Osteocyte (in vitro differentiated cells): ENCODE measurements around the gene ARL11. TPM values are rescaled to one million over a fixed set of nuclear protein-coding genes. Genes with fewer than 3 reads are reported as not detected.

Experiments
- DNase-seq: peaks from one replicate; pipeline ENCODE4 v3.0.0; 2021; ENCODE audit warnings: mixed read lengths; ENCODE audit not compliant: unreplicated experiment; ENCODE audit errors: extremely low spot score
- H3K27ac Mint-ChIP-seq: one replicate; pipeline ENCODE4 v1.8.0; 2021; ENCODE audit warnings: mild to moderate bottlenecking, mixed read lengths; ENCODE audit not compliant: unreplicated experiment
- H3K27me3 Mint-ChIP-seq: one replicate; pipeline ENCODE4 v1.8.0; 2021; ENCODE audit warnings: mixed read lengths; ENCODE audit not compliant: unreplicated experiment
- H3K36me3 Mint-ChIP-seq: one replicate; pipeline ENCODE4 v1.8.0; 2021; ENCODE audit warnings: mixed read lengths; ENCODE audit not compliant: unreplicated experiment
- H3K4me1 Mint-ChIP-seq: one replicate; pipeline ENCODE4 v1.8.0; 2021; ENCODE audit warnings: mixed read lengths; ENCODE audit not compliant: unreplicated experiment
- H3K4me3 Mint-ChIP-seq: one replicate; pipeline ENCODE4 v1.8.0; 2021; ENCODE audit warnings: mild to moderate bottlenecking, moderate library complexity, mixed read lengths; ENCODE audit not compliant: unreplicated experiment
- H3K9me3 Mint-ChIP-seq: one replicate; pipeline ENCODE4 v1.8.0; 2021; ENCODE audit warnings: mixed read lengths; ENCODE audit not compliant: unreplicated experiment
- CTCF ChIP-seq: fragments of 200-600 bp; sonication (generic); IDR thresholded peaks from 2 replicates; pipeline ENCODE4 v1.5.0; 2021; ENCODE audit warnings: antibody characterized with exemption, mild to moderate bottlenecking, moderate library complexity
- total RNA-seq: library from RNA; stranded (reverse); gene quantifications from 2 replicates; pipeline ENCODE4 v1.2.1, GENCODE V29; 2021

ARL11 gene
- total RNA-seq, 1 donor from 2014 or later: not detected

DNA sequence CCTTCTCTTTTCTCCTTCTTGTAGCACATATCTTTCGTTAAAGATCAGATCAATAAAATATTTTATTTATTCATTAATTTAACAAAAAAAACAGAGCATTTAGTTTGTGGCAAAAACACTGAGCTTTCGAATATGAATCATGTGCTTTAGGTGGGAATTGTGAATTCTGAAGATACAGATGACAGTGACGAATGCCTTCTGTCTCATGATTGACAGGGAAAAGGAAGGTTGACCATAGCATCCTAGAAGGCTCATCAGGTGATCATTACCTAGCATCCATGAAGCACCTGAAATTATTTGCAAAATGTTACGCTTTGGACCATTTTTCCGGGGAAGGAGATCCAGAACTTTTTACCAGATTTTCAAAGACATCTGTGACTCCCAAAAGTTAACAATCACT is 3.8 kb downstream of the ARL11 start:
- Mint-ChIP-seq H3K9me3 (no peaks in the 10 kb centered on the region), H3K36me3 (no peaks in the 10 kb centered on the region), H3K4me3 (no peak overlapping the region), H3K27me3 (peaks cover 2% of the 10 kb centered on the region), H3K4me1 (no peaks in the 10 kb centered on the region), H3K27ac (no peak overlapping the region)
- DNase-seq: no peak
- no peak for TF ChIP-seq CTCF

DNA sequence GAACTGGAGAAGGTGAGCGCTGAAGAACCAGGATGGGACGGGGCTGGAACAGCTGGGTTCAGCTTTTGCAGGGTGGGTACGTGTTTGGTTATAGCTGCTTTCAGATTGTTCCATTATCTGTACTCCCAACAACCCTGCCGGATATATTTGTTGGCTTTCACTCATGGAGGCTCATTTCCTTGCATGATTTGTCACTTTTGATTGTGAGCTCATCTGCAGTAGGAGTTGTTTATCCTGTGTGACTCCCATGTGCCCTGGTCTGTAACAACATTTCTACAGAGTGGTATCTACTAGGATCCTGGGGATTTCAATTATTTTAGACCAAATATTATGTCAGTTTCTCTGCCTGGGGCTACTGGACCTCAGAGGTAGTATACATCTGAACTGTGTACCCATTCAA is 5.4 kb downstream of the ARL11 start:
- H3K36me3 Mint-ChIP-seq: no peaks in the 10 kb centered on the region
- no peak for TF ChIP-seq CTCF
- no peak overlapping the region for H3K27ac Mint-ChIP-seq

GRCh38 chr13:49635599-49636433 is 7.5 kb downstream of the ARL11 start:
- no peak for DNase-seq
- Mint-ChIP-seq H3K4me1 (no peaks in the 10 kb centered on the region), H3K36me3 (no peaks in the 10 kb centered on the region), H3K27me3 (peaks cover 2% of the 10 kb centered on the region), H3K27ac (no peak overlapping the region), H3K9me3 (no peaks in the 10 kb centered on the region), H3K4me3 (no peak overlapping the region)
- TF ChIP-seq CTCF: no peak

More for the DNA sequence above, 5.4 kb downstream of the ARL11 start:
- no peak for DNase-seq
- no peaks in the 10 kb centered on the region for H3K9me3 Mint-ChIP-seq
- no peaks in the 10 kb centered on the region for H3K4me1 Mint-ChIP-seq
- no peak overlapping the region for H3K4me3 Mint-ChIP-seq
- peaks cover 2% of the 10 kb centered on the region for H3K27me3 Mint-ChIP-seq

GRCh38 chr13:49636705-49637104 is 8.4 kb downstream of the ARL11 start:
- no peaks in the 10 kb centered on the region for H3K9me3 Mint-ChIP-seq
- H3K27me3 Mint-ChIP-seq: peaks cover 2% of the 10 kb centered on the region
- no peaks in the 10 kb centered on the region for H3K4me1 Mint-ChIP-seq
- H3K4me3 Mint-ChIP-seq: no peak overlapping the region
- no peak for DNase-seq
- no peak for TF ChIP-seq CTCF
- H3K36me3 Mint-ChIP-seq: no peaks in the 10 kb centered on the region
- no peak overlapping the region for H3K27ac Mint-ChIP-seq

DNA sequence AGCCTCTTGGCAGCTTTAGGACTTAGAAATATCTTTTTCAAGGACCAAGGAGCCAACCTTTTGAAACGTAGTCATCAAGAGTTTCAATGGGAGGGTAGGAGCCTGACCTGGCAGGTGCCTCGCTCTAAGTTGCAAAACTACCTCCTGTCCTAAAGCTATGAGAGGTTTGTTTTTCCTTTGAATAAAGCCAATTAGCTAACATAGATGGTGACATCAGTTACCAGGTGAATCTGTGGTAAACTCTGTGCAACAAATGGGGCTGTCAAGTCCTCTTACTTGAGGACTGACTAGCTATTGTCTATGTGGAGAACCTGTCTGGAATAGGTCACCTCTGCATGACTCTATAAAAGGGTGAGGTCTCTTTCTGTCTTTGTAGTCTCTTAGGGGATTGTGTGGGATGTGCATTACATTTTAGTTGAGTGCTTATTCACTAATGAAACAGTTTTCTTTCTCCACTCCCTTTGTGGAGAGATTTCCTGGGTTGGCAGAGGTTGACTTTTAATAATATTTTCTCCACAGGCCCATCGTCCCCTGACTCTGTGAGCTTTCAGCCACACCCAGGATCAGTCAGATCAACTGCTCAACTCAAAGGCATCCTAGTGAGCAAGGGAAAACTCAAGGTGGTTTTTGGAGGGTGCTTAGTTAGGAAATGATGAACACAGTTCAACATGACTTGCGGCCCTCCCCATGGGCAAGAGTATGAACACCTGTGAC is 9.9 kb downstream of the ARL11 start:
- H3K4me3 Mint-ChIP-seq: no peak overlapping the region

More for the DNA sequence above, 9.9 kb downstream of the ARL11 start:
- H3K27ac Mint-ChIP-seq: no peak overlapping the region
- no peaks in the 10 kb centered on the region for H3K4me1 Mint-ChIP-seq
- no peaks in the 10 kb centered on the region for H3K9me3 Mint-ChIP-seq
- no peaks in the 10 kb centered on the region for H3K36me3 Mint-ChIP-seq
- DNase-seq: no peak
- TF ChIP-seq CTCF: no peak
- peaks cover 2% of the 10 kb centered on the region for H3K27me3 Mint-ChIP-seq
